ENCODE data around the gene KLHL40. TPM values are rescaled to one million over a fixed set of nuclear protein-coding genes. Genes with fewer than 3 reads are reported as not detected.

Gene KLHL40
- total and polyA plus RNA-seq, 4 donors, result 0.05 TPM; not detected in 3

GRCh38 chr3:42702982-42703694 lies 17.8 kb downstream of the KLHL40 start:
- Histone ChIP-seq H3K9me3 (ENCODE audit: control insufficient read depth in 4 of 4, insufficient read depth in 3 of 4, low read length in 3 of 4) (no peaks in the 10 kb centered on the region), H3K4me3 (no peak overlapping the region), H3K36me3 (ENCODE audit: control insufficient read depth in 4 of 4, insufficient read depth in 4 of 4, low read length in 4 of 4) (no peaks in the 10 kb centered on the region), H3K27me3 (ENCODE audit: control insufficient read depth in 3 of 3, insufficient read depth in 3 of 3, low read length in 2 of 3) (peaks cover 0 to 3% (median 2%) of the 10 kb centered on the region in 3 donors), H3K27ac (ENCODE audit: low read depth in 1 of 2, low read length in 1 of 2) (peak overlapping the region in 1 of 2 donors; percentile 85), H3K9ac (ENCODE audit: insufficient read depth in 1 of 2, low read length in 2 of 2) (no peak overlapping the region), H3K4me1 (ENCODE audit: control insufficient read depth in 5 of 5, insufficient read depth in 5 of 5, low read length in 5 of 5) (no peaks in the 10 kb centered on the region)
- no peak for ATAC-seq (ENCODE audit: insufficient read depth, low FRiP score)
- 84 to 86% methylated on average over 6 of the region's 6 CpGs for WGBS, 2 donors
- no peak for DNase-seq
- TF ChIP-seq CTCF (IDR thresholded peaks at IDR 0.05; ENCODE audit: control extremely low read depth, extremely low read depth), result no peak

DNA sequence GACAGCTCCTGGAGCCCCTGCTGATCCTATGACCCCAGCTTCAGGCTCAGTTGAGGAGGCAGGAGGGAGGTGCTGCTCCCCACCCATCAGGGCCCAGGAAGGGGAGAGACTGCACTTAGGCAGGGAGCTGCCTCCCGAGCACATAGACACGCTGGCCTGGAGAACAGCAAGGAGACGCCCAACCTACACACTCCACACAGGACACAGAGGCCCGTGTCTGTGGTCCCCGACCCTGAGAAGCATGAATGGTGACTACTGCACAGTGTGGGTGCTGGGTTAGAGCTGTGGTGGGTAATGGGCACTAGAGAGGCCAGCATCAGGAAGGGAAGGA lies 18.3 kb downstream of the KLHL40 start:
- H3K4me1 ChIP-seq (ENCODE audit: control insufficient read depth in 5 of 5, insufficient read depth in 5 of 5, low read length in 5 of 5), result no peaks in the 10 kb centered on the region
- H3K27me3 ChIP-seq (ENCODE audit: control insufficient read depth in 3 of 3, insufficient read depth in 3 of 3, low read length in 2 of 3), result peaks cover 0 to 3% (median 2%) of the 10 kb centered on the region in 3 donors
- H3K9me3 ChIP-seq (ENCODE audit: control insufficient read depth in 4 of 4, insufficient read depth in 3 of 4, low read length in 3 of 4), result no peaks in the 10 kb centered on the region
- ATAC-seq (ENCODE audit: insufficient read depth, low FRiP score) (no peak), DNase-seq (no peak)
- no peak overlapping the region for H3K4me3 ChIP-seq
- no peak for TF ChIP-seq CTCF (IDR thresholded peaks at IDR 0.05; ENCODE audit: control extremely low read depth, extremely low read depth)
- WGBS, 2 donors, result 76 to 80% methylated on average over 5 of the region's 5 CpGs
- peak overlapping the region in 1 of 2 donors; percentile 3 for H3K27ac ChIP-seq (ENCODE audit: low read depth in 1 of 2, low read length in 1 of 2)
- no peak overlapping the region for H3K9ac ChIP-seq (ENCODE audit: insufficient read depth in 1 of 2, low read length in 2 of 2)
- no peaks in the 10 kb centered on the region for H3K36me3 ChIP-seq (ENCODE audit: control insufficient read depth in 4 of 4, insufficient read depth in 4 of 4, low read length in 4 of 4)

DNA sequence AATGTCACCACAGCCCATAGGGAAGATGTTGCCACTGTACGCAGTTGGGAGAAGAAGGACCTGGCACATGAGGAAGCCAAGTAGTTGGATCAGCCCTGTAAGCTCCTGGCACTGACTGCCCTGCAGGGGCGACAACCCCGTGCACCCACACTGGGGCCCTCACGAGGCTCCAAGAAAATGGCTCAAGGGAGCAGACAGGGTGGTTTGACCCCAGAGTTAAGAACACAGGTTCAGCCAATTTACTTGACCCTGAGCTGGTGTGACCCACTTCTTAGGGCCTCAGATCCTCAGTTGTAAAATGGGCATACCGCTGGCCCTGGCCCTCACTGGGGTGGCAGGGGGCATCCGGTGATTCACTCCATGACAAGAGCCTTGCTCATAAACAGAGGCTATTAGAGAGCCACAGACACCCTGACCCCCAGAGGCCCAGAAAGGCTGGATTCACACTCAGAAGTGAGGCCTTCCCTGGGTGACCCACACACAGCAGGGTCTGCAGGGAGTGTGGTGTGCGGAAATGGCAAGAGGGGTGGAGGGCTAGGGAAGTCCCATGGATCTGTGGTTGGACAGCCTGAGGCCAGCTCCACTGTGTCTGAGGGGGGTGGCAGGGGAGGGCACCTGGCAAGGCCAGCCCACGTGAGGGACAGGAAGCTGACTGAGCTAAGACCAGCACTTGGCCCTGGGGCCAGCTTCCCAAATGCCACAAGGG lies 19.0 kb downstream of the KLHL40 start:
- no peak for ATAC-seq (ENCODE audit: insufficient read depth, low FRiP score)
- no peaks in the 10 kb centered on the region for H3K9me3 ChIP-seq (ENCODE audit: control insufficient read depth in 4 of 4, insufficient read depth in 3 of 4, low read length in 3 of 4)
- no peak overlapping the region for H3K9ac ChIP-seq (ENCODE audit: insufficient read depth in 1 of 2, low read length in 2 of 2)
- H3K27ac ChIP-seq (ENCODE audit: low read depth in 1 of 2, low read length in 1 of 2), result peak overlapping the region in 1 of 2 donors; percentile 3
- no peak for TF ChIP-seq CTCF (IDR thresholded peaks at IDR 0.05; ENCODE audit: control extremely low read depth, extremely low read depth)
- 81 to 88% methylated on average over 8 of the region's 8 CpGs for WGBS, 2 donors
- H3K36me3 ChIP-seq (ENCODE audit: control insufficient read depth in 4 of 4, insufficient read depth in 4 of 4, low read length in 4 of 4), result no peaks in the 10 kb centered on the region
- DNase-seq, result no peak
- no peak overlapping the region for H3K4me3 ChIP-seq
- no peaks in the 10 kb centered on the region for H3K4me1 ChIP-seq (ENCODE audit: control insufficient read depth in 5 of 5, insufficient read depth in 5 of 5, low read length in 5 of 5)
- peaks cover 0 to 2% (median 0%) of the 10 kb centered on the region in 3 donors for H3K27me3 ChIP-seq (ENCODE audit: control insufficient read depth in 3 of 3, insufficient read depth in 3 of 3, low read length in 2 of 3)
